Measurements from ENCODE around the gene SNPH. TPM values are rescaled to one million over a fixed set of nuclear protein-coding genes. Genes with fewer than 3 reads are reported as not detected.

Gene SNPH
- total and polyA plus RNA-seq, 2 of the 8 experiments (the other 6 are each of a cell fraction or from before 2014, with no cell fraction given): 0.98 to 4.9 TPM

- TF ChIP-seq SUZ12 (IDR thresholded peaks at IDR 0.05; ENCODE audit: low read length) (no peak), SP2 (IDR thresholded peaks at IDR 0.05; ENCODE audit: low read length) (no peak), RAD21 (IDR thresholded peaks at IDR 0.05 in 1 of 2, conservative IDR thresholded peaks at IDR 0.05 in 1 of 2; ENCODE audit: low read depth in 2 of 2, low read length in 2 of 2) (no peak), MAFK (IDR thresholded peaks at IDR 0.05; ENCODE audit: low read depth, low read length) (no peak)
Measured at GRCh38 chr20:1338801-1339200, 72.7 kb downstream of the SNPH start (continued).

Data from H1 (cell line).